ENCODE measurements around the gene FLII.

DNA sequence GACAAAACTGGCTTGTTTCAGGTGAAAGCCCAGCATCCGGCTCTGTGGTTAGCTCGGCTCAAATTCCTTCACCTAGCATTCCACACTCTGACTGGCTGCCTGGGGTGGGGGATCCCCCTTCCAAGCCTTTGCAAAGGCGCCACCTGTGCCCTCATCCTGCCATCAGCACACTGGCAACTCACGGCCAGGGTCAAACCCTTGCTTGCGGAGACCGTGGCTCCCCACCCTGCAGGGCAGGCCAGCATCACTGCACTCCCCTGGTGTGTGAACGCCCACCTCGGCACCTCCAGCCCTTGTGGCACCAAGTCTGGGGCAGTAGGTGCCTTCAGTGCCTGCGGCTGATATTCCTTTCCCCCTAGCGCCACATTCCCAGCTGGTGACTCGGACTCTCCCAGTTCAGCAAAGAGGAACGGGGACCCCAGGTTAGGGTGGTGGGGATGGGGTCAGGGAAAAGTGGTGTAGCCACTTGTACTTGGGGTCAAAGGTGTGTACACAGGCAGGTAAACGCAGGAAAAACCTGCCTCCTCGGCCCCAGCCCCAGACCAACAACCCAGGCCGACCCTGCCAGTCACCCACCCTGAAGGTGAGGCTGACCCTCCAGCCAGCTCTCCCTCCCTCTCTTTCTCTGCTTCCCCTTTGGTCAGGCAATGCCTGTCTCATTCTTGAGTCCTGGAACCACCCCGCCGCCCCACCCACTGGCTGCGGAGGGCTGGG is 1.1 kb downstream of the FLII start:
- TF ChIP-seq ZNF48 (tag by site-specific recombination; IDR thresholded peaks at IDR 0.05): no peak
- TF ChIP-seq ZNF16 (tag by site-specific recombination; IDR thresholded peaks at IDR 0.05; ENCODE audit: low read depth): no peak
- TF ChIP-seq ZSCAN23 (tag by site-specific recombination; IDR thresholded peaks at IDR 0.05): no peak
- TF ChIP-seq, protein P1, sequence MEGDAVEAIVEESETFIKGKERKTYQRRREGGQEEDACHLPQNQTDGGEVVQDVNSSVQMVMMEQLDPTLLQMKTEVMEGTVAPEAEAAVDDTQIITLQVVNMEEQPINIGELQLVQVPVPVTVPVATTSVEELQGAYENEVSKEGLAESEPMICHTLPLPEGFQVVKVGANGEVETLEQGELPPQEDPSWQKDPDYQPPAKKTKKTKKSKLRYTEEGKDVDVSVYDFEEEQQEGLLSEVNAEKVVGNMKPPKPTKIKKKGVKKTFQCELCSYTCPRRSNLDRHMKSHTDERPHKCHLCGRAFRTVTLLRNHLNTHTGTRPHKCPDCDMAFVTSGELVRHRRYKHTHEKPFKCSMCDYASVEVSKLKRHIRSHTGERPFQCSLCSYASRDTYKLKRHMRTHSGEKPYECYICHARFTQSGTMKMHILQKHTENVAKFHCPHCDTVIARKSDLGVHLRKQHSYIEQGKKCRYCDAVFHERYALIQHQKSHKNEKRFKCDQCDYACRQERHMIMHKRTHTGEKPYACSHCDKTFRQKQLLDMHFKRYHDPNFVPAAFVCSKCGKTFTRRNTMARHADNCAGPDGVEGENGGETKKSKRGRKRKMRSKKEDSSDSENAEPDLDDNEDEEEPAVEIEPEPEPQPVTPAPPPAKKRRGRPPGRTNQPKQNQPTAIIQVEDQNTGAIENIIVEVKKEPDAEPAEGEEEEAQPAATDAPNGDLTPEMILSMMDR (tag by site-specific recombination; IDR thresholded peaks at IDR 0.05): no peak
- no peak for TF ChIP-seq ZNF626 (tag by site-specific recombination; IDR thresholded peaks at IDR 0.05)
- no peak for TF ChIP-seq ZNF510 (tag by site-specific recombination; IDR thresholded peaks at IDR 0.05; ENCODE audit: insufficient replicate concordance)
- TF ChIP-seq TCF7L2 (IDR thresholded peaks at IDR 0.05; ENCODE audit: borderline replicate concordance, low read depth, low read length): no peak
- no peak for TF ChIP-seq ZNF514 (tag by site-specific recombination; IDR thresholded peaks at IDR 0.05)

Measured in HEK293 (cell line).